ENCODE results near the gene C5orf46. TPM values are rescaled to one million over a fixed set of nuclear protein-coding genes. Genes with fewer than 3 reads are reported as not detected.

Gene C5orf46
- total and polyA plus RNA-seq, 2 of the 4 experiments (the other 2 are of a cell fraction) = 1.3 TPM; not detected in 1

DNA sequence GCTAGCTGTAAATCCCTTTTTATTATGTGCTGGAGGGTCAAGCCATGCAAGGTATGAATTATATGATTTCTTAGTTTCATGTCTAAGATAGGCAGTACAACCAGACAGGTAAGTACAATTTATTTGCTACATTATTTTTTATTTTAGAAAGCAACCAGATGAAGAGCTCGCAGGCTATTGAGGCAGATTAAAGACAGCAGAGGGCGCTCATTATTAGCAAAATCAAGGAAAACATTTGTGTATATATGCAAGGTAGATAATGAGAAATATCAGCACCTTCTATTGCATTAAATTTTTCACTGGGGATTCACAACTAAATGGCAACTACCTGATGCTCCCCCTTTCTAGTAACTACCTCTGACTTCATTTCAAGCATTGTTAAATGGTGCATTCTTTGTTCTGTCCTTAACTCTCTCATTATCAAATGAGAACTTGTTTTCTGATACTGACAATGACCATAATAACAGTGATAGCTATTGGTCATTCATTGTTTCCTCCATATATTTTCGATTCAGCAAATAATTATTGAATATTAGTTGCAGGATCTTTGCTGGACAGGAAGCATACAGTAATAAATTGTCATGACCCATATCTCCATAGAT, 19.2 kb downstream of the C5orf46 start:
- H3K4me3 ChIP-seq (ENCODE audit: insufficient read depth, low read depth, low read length) = no peak overlapping the region
- H2BK15ac ChIP-seq (ENCODE audit: low read depth, low read length) = no peak overlapping the region
- H2BK20ac ChIP-seq (ENCODE audit: low read depth, low read length) = no peak overlapping the region
- no CpG with 5 or more reads among the region's 3 CpGs for WGBS, 2 experiments (ENCODE audit: extremely low coverage in 2 of 2, insufficient read length in 1 of 2)
- no peaks in the 10 kb centered on the region for H3K36me3 ChIP-seq (ENCODE audit: control insufficient read depth, insufficient read depth, low read length)
- no peak overlapping the region for H4K8ac ChIP-seq (ENCODE audit: low read depth in 2 of 2, low read length in 2 of 2)
- dilution Hi-C loops (cut with HindIII; ENCODE audit: low sequenced_read_pairs, unreplicated experiment) (no loop called here), intact Hi-C loops (cut with micrococcal nuclease) (loop anchor here (1.0 to 10.0 kb wide), 2 partner anchors 48 to 238 kb away; no protein-coding TSS in a partner anchor), in situ Hi-C loops (cut with MboI; ENCODE audit: low sequenced_read_pairs) (no loop called here)
- H3K27me3 ChIP-seq (ENCODE audit: control insufficient read depth, insufficient read depth, low read length) = no peaks in the 10 kb centered on the region
- H2AK5ac ChIP-seq (ENCODE audit: low read depth, low read length) = no peak overlapping the region
- BruUV-seq (replicated peaks) = no TSS peak
- H2BK5ac ChIP-seq (ENCODE audit: low read depth, low read length, poor library complexity, severe bottlenecking) = no peak overlapping the region
- H3K9me3 ChIP-seq (ENCODE audit: control insufficient read depth, insufficient read depth, low read length) = no peaks in the 10 kb centered on the region
- H3K4me2 ChIP-seq (ENCODE audit: low read depth, low read length) = no peak overlapping the region
- H2BK120ac ChIP-seq (ENCODE audit: low read depth, low read length) = no peak overlapping the region
- peak; percentile 52 for TF ChIP-seq CTCF (conservative IDR thresholded peaks at IDR 0.05; ENCODE audit: low read depth, low read length)
- peak; percentile 46 for TF ChIP-seq RAD21 (IDR thresholded peaks at IDR 0.05; ENCODE audit: low read length)
- no peak for TF ChIP-seq CEBPB (IDR thresholded peaks at IDR 0.05; ENCODE audit: low read depth, low read length)
- no peak for TF ChIP-seq MAZ (IDR thresholded peaks at IDR 0.05; ENCODE audit: borderline replicate concordance, low read depth, low read length)
- TF ChIP-seq RCOR1 (IDR thresholded peaks at IDR 0.05; ENCODE audit: insufficient replicate concordance, low read length) = no peak
- TF ChIP-seq POLR2A (IDR thresholded peaks at IDR 0.05; ENCODE audit: low read depth, low read length) = no peak
- no peak for TF ChIP-seq FOS (IDR thresholded peaks at IDR 0.05; ENCODE audit: low read depth, low read length)
- no peak for TF ChIP-seq CHD1 (IDR thresholded peaks at IDR 0.05; ENCODE audit: low read depth, low read length)
- TF ChIP-seq BHLHE40 (IDR thresholded peaks at IDR 0.05; ENCODE audit: low read depth, low read length) = no peak
- TF ChIP-seq, protein P1, sequence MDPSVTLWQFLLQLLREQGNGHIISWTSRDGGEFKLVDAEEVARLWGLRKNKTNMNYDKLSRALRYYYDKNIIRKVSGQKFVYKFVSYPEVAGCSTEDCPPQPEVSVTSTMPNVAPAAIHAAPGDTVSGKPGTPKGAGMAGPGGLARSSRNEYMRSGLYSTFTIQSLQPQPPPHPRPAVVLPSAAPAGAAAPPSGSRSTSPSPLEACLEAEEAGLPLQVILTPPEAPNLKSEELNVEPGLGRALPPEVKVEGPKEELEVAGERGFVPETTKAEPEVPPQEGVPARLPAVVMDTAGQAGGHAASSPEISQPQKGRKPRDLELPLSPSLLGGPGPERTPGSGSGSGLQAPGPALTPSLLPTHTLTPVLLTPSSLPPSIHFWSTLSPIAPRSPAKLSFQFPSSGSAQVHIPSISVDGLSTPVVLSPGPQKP (IDR thresholded peaks at IDR 0.05; ENCODE audit: borderline replicate concordance, low read depth, low read length) = no peak
- TF ChIP-seq NFE2L2 (IDR thresholded peaks at IDR 0.05; ENCODE audit: low read depth, low read length) = no peak
- no peak for TF ChIP-seq MAFK (IDR thresholded peaks at IDR 0.05; ENCODE audit: low read depth, low read length)
- TF ChIP-seq SMC3 (IDR thresholded peaks at IDR 0.05; ENCODE audit: low read depth, low read length) = peak; percentile 50
- TF ChIP-seq MXI1 (IDR thresholded peaks at IDR 0.05; ENCODE audit: borderline replicate concordance, low read depth, low read length) = no peak
- ChIA-PET POLR2A (ENCODE audit: unreplicated experiment) (no interaction called here), CTCF (interaction anchor here (1.0 kb wide), 2 partner anchors 9 to 21 kb away, joined by 3 read pairs; partner anchors contain the start of gene SCGB3A2)
- no peaks in the 10 kb centered on the region for H3K79me1 ChIP-seq (ENCODE audit: low read depth in 1 of 2, low read length in 2 of 2)
- no peak overlapping the region for H3K18ac ChIP-seq (ENCODE audit: low read depth, low read length)
- H3K27ac ChIP-seq (ENCODE audit: insufficient read depth, low read length) = no peak overlapping the region
- DNase-seq = peak; percentile 35
- H3K23ac ChIP-seq (ENCODE audit: low read depth, low read length) = no peak overlapping the region
- H3K4me1 ChIP-seq (ENCODE audit: control insufficient read depth, insufficient read depth, low read length) = no peaks in the 10 kb centered on the region
- no peak overlapping the region for H2AFZ ChIP-seq (replicated peaks; ENCODE audit: low read length, poor library complexity)
- ATAC-seq (ENCODE audit: low read depth) = peak; percentile 53; the same call in 1 of the 2 replicates
- no peak overlapping the region for H3K4ac ChIP-seq (ENCODE audit: low read depth, low read length)
- no peak overlapping the region for H2AK9ac ChIP-seq (replicated peaks; ENCODE audit: low read depth, low read length, poor library complexity)
- no peaks in the 10 kb centered on the region for H3K9me1 ChIP-seq (ENCODE audit: insufficient read depth, low read length)
- H3K56ac ChIP-seq (ENCODE audit: extremely low read depth, insufficient read depth, low read length) = no peak overlapping the region
- H4K20me1 ChIP-seq (ENCODE audit: insufficient read depth, low read length) = no peaks in the 10 kb centered on the region
- no peak overlapping the region for H4K5ac ChIP-seq (ENCODE audit: low read depth, low read length)
- H4K91ac ChIP-seq (ENCODE audit: insufficient read depth, low read depth, low read length) = no peak overlapping the region
- H3K14ac ChIP-seq (replicated peaks; ENCODE audit: low read depth, low read length) = no peak overlapping the region
- H3K9ac ChIP-seq (ENCODE audit: low read depth, low read length) = no peak overlapping the region

All from IMR-90 (cell line).